B cell (primary cell): ENCODE measurements around the gene PAQR5. TPM values are rescaled to one million over a fixed set of nuclear protein-coding genes. Genes with fewer than 3 reads are reported as not detected.

ENCODE experiments used
- ATAC-seq: fragments of 200-7000 bp; cut with Tn5 transposase; one replicate; pipeline ENCODE4 v1.10.0; 2021; ENCODE audit warnings: low read depth, mild to moderate bottlenecking, moderate number of reproducible peaks, moderate library complexity
- CTCF ChIA-PET: fragments of 350-600 bp; sonication (Branson Sonifier 250); formaldehyde crosslinking; loops from one replicate; lab custom pipeline; 2021; ENCODE audit warnings: antibody characterized with exemption, inconsistent platforms; lab: Charles Lee
- POLR2A ChIA-PET: fragments of 350-600 bp; sonication (Branson Sonifier 250); formaldehyde crosslinking; loops from one replicate; lab custom pipeline; 2021; ENCODE audit warnings: antibody characterized with exemption; lab: Charles Lee
- DNase-seq: peaks from one replicate; pipeline ENCODE4 v3.0.0; 2013
- H2AFZ ChIP-seq: 2 replicates; pipeline ENCODE4 v1.6.1; 2012; ENCODE audit warnings: mild to moderate bottlenecking, low read depth, low read length; ENCODE audit not compliant: insufficient read depth, poor library complexity, severe bottlenecking
- H3K27ac ChIP-seq, 2 donors: 1 replicate in 1 of 2; 2 replicates in 1 of 2; pipeline ENCODE4 v1.5.1; 2012 to 2013; ENCODE audit warnings: low read length in 2 of 2, mild to moderate bottlenecking in 2 of 2, moderate library complexity in 1 of 2
- H3K27me3 ChIP-seq, 4 experiments: fragments of 200-600 bp in 1 of 4; sonication (generic) in 1 of 4; replicated peaks in 1 of 4; 1 replicate in 2 of 4; 2 replicates in 2 of 4; pipeline versions ENCODE4 v1.6.1 to v1.7.0; 2013 to 2016; ENCODE audit warnings: low read length in 3 of 4, mild to moderate bottlenecking in 2 of 4, mixed read lengths in 1 of 4, moderate library complexity in 1 of 4; ENCODE audit not compliant: insufficient read depth in 4 of 4, control insufficient read depth in 3 of 4; ENCODE audit errors: control extremely low read depth in 1 of 4
- H3K36me3 ChIP-seq, 2 experiments: replicated peaks in 1 of 2; 1 replicate in 1 of 2; 2 replicates in 1 of 2; pipeline versions ENCODE4 v1.6.1 to v1.7.1; 2013; ENCODE audit warnings: low read length in 1 of 2; ENCODE audit not compliant: insufficient read depth in 2 of 2, control insufficient read depth in 1 of 2; ENCODE audit errors: control extremely low read depth in 1 of 2, extremely low read depth in 1 of 2
- H3K4me1 ChIP-seq, 2 donors: fragments of 200-600 bp in 1 of 2; sonication (generic) in 1 of 2; 1 replicate in 1 of 2; 2 replicates in 1 of 2; pipeline versions ENCODE4 v1.5.1 to v1.6.1; 2013 to 2017; ENCODE audit warnings: low read length in 2 of 2; ENCODE audit not compliant: control insufficient read depth in 2 of 2, insufficient read depth in 2 of 2
- H3K4me2 ChIP-seq: replicated peaks from 2 replicates; pipeline ENCODE3; 2012; ENCODE audit warnings: mild to moderate bottlenecking, low read depth, low read length; ENCODE audit not compliant: poor library complexity, severe bottlenecking
- H3K4me3 ChIP-seq, 5 experiments: fragments of 200-600 bp in 1 of 5; sonication (generic) in 1 of 5; 1 replicate in 3 of 5; 2 replicates in 2 of 5; pipeline versions ENCODE4 v1.5.1 to v1.7.0; 2011 to 2016; ENCODE audit warnings: low read length in 4 of 5, mild to moderate bottlenecking in 4 of 5, low read depth in 2 of 5, control low read depth in 1 of 5, moderate library complexity in 1 of 5; ENCODE audit not compliant: insufficient read depth in 1 of 5; ENCODE audit errors: control extremely low read depth in 1 of 5, extremely low read depth in 1 of 5
- H3K79me2 ChIP-seq: fragments of 200-600 bp; sonication (generic); one replicate; pipeline ENCODE4 v1.6.0; 2016; ENCODE audit warnings: low read length; ENCODE audit not compliant: control insufficient read depth, insufficient read depth
- H3K9ac ChIP-seq: fragments of 200-600 bp; sonication (generic); 2 replicates; pipeline ENCODE4 v1.6.1; 2017; ENCODE audit warnings: mild to moderate bottlenecking, low read length, moderate library complexity
- H3K9me3 ChIP-seq, 3 donors: one replicate each; pipeline versions ENCODE4 v1.6.1 to v1.7.1; 2013; ENCODE audit warnings: low read length in 2 of 3; ENCODE audit not compliant: control insufficient read depth in 2 of 3, insufficient read depth in 1 of 3; ENCODE audit errors: control extremely low read depth in 1 of 3
- H4K20me1 ChIP-seq: 2 replicates; pipeline ENCODE4 v1.6.0; 2012; ENCODE audit warnings: mild to moderate bottlenecking, low read length; ENCODE audit not compliant: insufficient read depth, control insufficient read depth, poor library complexity, severe bottlenecking
- H3K27ac Mint-ChIP-seq: one replicate; pipeline ENCODE4 v1.8.0; 2021; ENCODE audit warnings: mixed read lengths
- H3K27me3 Mint-ChIP-seq: one replicate; pipeline ENCODE4 v1.8.0; 2021; ENCODE audit warnings: mixed read lengths
- H3K4me1 Mint-ChIP-seq: one replicate; pipeline ENCODE4 v1.8.0; 2021; ENCODE audit warnings: mixed read lengths
- H3K4me3 Mint-ChIP-seq: one replicate; pipeline ENCODE4 v1.8.0; 2021; ENCODE audit warnings: mixed read lengths
- H3K9me3 Mint-ChIP-seq: one replicate; pipeline ENCODE4 v1.8.0; 2022; ENCODE audit warnings: mixed read lengths; ENCODE audit not compliant: insufficient read depth
- CTCF ChIP-seq: fragments of 200-600 bp; IDR thresholded peaks from one replicate; pipeline ENCODE4 v1.8.0; 2022; ENCODE audit warnings: antibody characterized with exemption, mild to moderate bottlenecking
- EZH2 ChIP-seq: IDR thresholded peaks from 2 replicates; pipeline ENCODE4 v1.6.1; 2012; ENCODE audit warnings: borderline replicate concordance, low read depth, mild to moderate bottlenecking, moderate library complexity, low read length; ENCODE audit not compliant: insufficient read depth, poor library complexity, severe bottlenecking
- WGBS: methylation state at CpG from one replicate; pipeline ENCODE4 v1.1.5; 2013; ENCODE audit warnings: missing lambda C conversion rate; ENCODE audit not compliant: insufficient coverage; 5-methylcytosine and 5-hydroxymethylcytosine counted together
- intact Hi-C: fragments of 100-400 bp; cut with micrococcal nuclease; formaldehyde crosslinking; loops from one replicate; pipeline ENCODE4 v1.10.0; 2022
- polyA plus RNA-seq: library from polyadenylated mRNA; depleted of rRNA; stranded (reverse); fragments of >200 nt; gene quantifications from 2 replicates; pipeline ENCODE4 v1.2.3, GENCODE V29; 2012
- total RNA-seq, 2 donors: library from RNA; stranded (reverse); fragments of 120-200 nt in 1 of 2; gene quantifications; 1 replicate in 1 of 2; 2 replicates in 1 of 2; pipeline versions ENCODE4 v1.2.3 to v1.2.4, GENCODE V29; 2013 to 2022

PAQR5 gene
- total and polyA plus RNA-seq, 2 donors (not counting 1 experiment from before 2014, with no cell fraction given), result not detected

GRCh38 chr15:69358850-69359249 is 60.1 kb downstream of the PAQR5 start:
- Histone ChIP-seq H3K4me3 (no peak overlapping the region), H3K36me3 (no peaks in the 10 kb centered on the region), H3K4me1 (no peaks in the 10 kb centered on the region), H3K27me3 (no peaks in the 10 kb centered on the region), H3K79me2 (no peaks in the 10 kb centered on the region), H3K27ac (no peak overlapping the region), H3K9ac (no peak overlapping the region), H3K9me3 (no peaks in the 10 kb centered on the region), H3K4me2 (no peak overlapping the region), H2AFZ (no peak overlapping the region), H4K20me1 (no peaks in the 10 kb centered on the region)
- POLR2A ChIA-PET, result no interaction called here
- no peaks in the 10 kb centered on the region for H3K9me3 Mint-ChIP-seq
- CTCF ChIA-PET, result no interaction called here
- H3K27me3 Mint-ChIP-seq, result peaks cover 6% of the 10 kb centered on the region
- 100% methylated on average over 1 of the region's 4 CpGs for whole genome bisulfite sequencing
- no peaks in the 10 kb centered on the region for H3K4me1 Mint-ChIP-seq
- H3K27ac Mint-ChIP-seq, result no peak overlapping the region
- DNase-seq (no peak), ATAC-seq (no peak)
- intact Hi-C loops, result no loop called here
- no peak overlapping the region for H3K4me3 Mint-ChIP-seq
- no peak for TF ChIP-seq CTCF
- no peak for TF ChIP-seq EZH2

GRCh38 chr15:69359722-69360121 is 61.0 kb downstream of the PAQR5 start:
- CTCF ChIA-PET, result no interaction called here
- Mint-ChIP-seq H3K4me1 (no peaks in the 10 kb centered on the region), H3K27me3 (peaks cover 6% of the 10 kb centered on the region), H3K9me3 (no peaks in the 10 kb centered on the region), H3K4me3 (no peak overlapping the region), H3K27ac (no peak overlapping the region)
- intact Hi-C loops, result no loop called here
- Histone ChIP-seq H3K4me3 (no peak overlapping the region), H3K79me2 (no peaks in the 10 kb centered on the region), H3K4me2 (no peak overlapping the region), H3K9me3 (no peaks in the 10 kb centered on the region), H3K27ac (no peak overlapping the region), H3K36me3 (no peaks in the 10 kb centered on the region), H3K9ac (no peak overlapping the region), H4K20me1 (no peaks in the 10 kb centered on the region), H3K27me3 (no peaks in the 10 kb centered on the region), H2AFZ (no peak overlapping the region), H3K4me1 (no peaks in the 10 kb centered on the region)
- 95% methylated on average over 3 of the region's 3 CpGs for WGBS
- DNase-seq (no peak), ATAC-seq (no peak)
- TF ChIP-seq CTCF, result no peak
- TF ChIP-seq EZH2, result no peak
- POLR2A ChIA-PET, result no interaction called here
